Epithelial cell of esophagus (primary cell): Measurements from ENCODE around the gene MS4A10.

Experiments used
- DNase-seq: peaks from one replicate; pipeline ENCODE4 v3.0.0; 2010; ENCODE audit warnings: low read depth
- H3K4me3 ChIP-seq: 2 replicates; pipeline ENCODE4 v1.5.1; 2011; ENCODE audit warnings: mild to moderate bottlenecking, low read length, control low read depth
- CTCF ChIP-seq: IDR thresholded peaks from 2 replicates; pipeline ENCODE4 v1.5.1; 2011; ENCODE audit warnings: low read depth, mild to moderate bottlenecking, low read length, control low read depth, inconsistent platforms; ENCODE audit not compliant: insufficient read depth; ENCODE audit errors: missing control alignments

The MS4A10 gene

DNA sequence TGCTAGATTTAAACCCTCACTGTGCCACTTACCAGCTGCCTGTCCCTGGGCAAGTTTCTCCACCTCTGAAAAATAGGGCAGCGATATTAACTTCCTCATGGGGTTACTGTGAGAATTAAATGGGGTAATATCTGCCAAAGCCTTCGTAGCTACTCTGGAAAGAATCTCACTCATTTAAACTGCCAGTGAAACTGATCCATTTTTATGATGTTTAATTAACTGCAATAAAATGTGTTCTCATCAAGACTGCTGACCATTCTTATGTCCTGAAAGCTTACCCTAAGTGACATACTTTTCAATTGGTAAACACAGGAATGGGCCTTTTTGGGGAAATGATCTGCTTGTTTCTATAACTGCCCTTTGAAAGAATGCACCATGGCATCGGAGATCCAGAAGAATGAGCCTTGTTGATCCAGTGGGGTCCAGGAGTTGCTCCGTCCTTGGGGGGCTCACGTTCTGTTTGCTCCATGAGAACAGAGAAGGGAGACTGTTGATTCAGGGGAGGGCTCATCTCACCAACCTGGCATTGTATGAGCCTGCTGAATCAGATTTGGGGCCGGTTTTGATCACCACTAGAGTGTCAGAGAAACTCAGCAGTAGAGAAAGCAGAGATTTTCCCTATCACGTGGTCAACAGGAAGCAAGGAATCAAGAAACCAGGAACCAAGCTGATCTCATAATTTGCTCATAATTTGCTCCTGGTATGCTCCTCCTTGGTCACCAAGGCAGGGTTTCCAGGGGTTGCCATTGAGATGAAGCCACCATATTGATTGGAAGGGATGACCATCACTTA lies 49.8 kb downstream of the MS4A10 start:
- TF ChIP-seq CTCF, result no peak
- peak; percentile 43 for DNase-seq
- no peak overlapping the region for H3K4me3 ChIP-seq

- DNase-seq, result peak; percentile 53
- no peak for TF ChIP-seq CTCF
- H3K4me3 ChIP-seq, result no peak overlapping the region
Observed at GRCh38 chr11:60835534-60835846, 50.4 kb downstream of the MS4A10 start.

DNA sequence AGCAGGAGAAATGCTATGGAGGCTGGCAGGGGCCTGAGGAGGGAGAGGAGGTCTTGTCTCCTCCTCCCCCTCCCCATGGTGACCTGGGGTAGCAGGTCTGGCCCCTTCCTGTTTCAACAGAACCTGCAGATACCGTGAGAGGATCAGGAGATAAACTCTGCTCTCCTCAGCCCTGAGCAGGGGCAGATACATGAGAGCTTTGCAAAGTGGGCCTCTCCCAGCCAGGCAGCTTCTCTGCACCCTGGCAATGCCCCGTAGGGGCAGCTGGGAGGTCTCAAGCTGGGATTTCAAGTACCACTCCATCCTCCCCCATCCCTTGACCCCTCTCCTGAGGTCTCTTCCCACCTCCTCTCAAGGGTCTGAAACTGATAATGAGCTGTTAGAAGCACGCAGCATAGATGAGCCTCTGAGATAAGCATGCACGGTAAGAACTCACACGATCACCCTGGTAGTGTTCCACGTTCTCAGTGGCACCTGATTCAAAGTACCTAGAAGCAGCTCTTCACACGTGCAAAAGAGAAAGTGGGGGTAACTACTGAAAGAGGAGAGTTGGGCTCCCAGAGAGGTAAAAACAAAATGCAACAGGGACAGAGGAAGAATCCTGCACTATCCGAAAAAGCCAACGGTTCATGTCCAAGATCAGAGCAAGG lies 51.9 kb downstream of the MS4A10 start:
- no peak for DNase-seq
- no peak overlapping the region for H3K4me3 ChIP-seq
- TF ChIP-seq CTCF, result no peak

GRCh38 chr11:60838132-60838531 lies 53.0 kb downstream of the MS4A10 start:
- DNase-seq, result no peak
- peak; percentile 9 for TF ChIP-seq CTCF
- H3K4me3 ChIP-seq, result no peak overlapping the region

- no peak overlapping the region for H3K4me3 ChIP-seq
- no peak for DNase-seq
- no peak for TF ChIP-seq CTCF
Observed at GRCh38 chr11:60840470-60841430, 55.6 kb downstream of the MS4A10 start.

DNA sequence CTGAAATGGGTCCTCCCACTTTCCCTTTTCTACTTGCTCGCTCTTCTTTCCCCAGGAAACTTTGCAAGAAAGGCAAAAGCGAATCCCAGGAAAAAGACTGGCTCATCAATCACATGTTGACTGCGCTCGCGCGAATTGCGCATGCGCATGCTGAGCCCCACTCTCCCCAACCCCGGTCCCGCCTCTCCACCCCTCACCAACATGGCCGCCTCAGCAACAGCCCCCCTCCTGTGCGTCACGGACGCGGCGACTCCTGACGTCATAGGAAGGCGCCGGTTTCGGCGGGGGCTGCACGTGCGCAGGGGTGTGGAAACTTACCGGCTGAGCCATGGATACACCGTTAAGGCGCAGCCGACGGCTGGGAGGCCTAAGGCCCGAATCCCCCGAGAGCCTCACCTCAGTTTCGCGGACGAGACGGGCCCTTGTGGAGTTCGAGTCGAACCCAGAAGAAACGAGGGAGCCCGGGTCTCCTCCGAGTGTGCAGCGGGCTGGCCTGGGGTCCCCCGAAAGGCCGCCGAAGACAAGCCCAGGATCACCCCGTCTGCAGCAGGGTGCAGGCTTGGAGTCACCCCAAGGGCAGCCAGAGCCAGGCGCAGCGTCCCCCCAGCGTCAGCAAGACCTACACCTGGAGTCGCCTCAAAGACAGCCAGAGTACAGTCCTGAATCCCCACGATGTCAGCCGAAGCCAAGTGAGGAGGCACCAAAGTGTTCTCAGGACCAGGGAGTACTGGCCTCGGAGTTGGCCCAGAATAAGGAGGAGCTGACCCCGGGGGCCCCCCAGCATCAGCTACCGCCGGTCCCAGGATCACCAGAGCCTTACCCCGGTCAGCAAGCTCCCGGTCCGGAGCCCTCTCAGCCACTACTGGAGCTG lies 56.9 kb downstream of the MS4A10 start, which contains the start of gene CCDC86:
CCDC86 (plus strand) TSS at position 317 of the 871 bp plus-strand sequence; CDS start at position 329, 12 bp downstream.
- no peak for TF ChIP-seq CTCF
- DNase-seq, result peak; percentile 96
- peak within 1 kb of the TSS; percentile 64 for H3K4me3 ChIP-seq
